Measurements from ENCODE around the gene LRRK1.
A peak's percentile ranks its signal among the peaks of the same experiment; 100 is the strongest.

LRRK1 gene

GRCh38 chr15:100998630-100999029 is 79.5 kb downstream of the LRRK1 start:
- Histone ChIP-seq H4K91ac (ENCODE audit: low read depth, low read length) (no peak overlapping the region), H3K79me2 (ENCODE audit: control insufficient read depth, insufficient read depth, low read length, poor library complexity) (no peaks in the 10 kb centered on the region), H2AK5ac (ENCODE audit: low read length) (no peak overlapping the region), H4K8ac (ENCODE audit: low read depth, low read length) (no peak overlapping the region), H2BK120ac (ENCODE audit: insufficient read depth, low read length, poor library complexity) (no peak overlapping the region), H3K27ac (ENCODE audit: low read depth, low read length) (no peak overlapping the region), H3K4me1 (ENCODE audit: control insufficient read depth in 1 of 2, insufficient read depth in 2 of 2, low read length in 2 of 2) (no peaks in the 10 kb centered on the region), H3K4ac (ENCODE audit: low read depth, low read length) (no peak overlapping the region), H3K27me3 (ENCODE audit: insufficient read depth, low read length) (no peaks in the 10 kb centered on the region), H3K4me2 (ENCODE audit: low read length) (no peak overlapping the region), H4K12ac (ENCODE audit: low read depth, low read length) (no peak overlapping the region), H3K4me3 (ENCODE audit: low read depth, low read length) (no peak overlapping the region), H3K9ac (ENCODE audit: low read length) (no peak overlapping the region), H3K36me3 (ENCODE audit: control insufficient read depth in 1 of 2, insufficient read depth in 2 of 2, low read length in 2 of 2) (no peaks in the 10 kb centered on the region), H3K18ac (ENCODE audit: low read length) (no peak overlapping the region), H3K23ac (ENCODE audit: low read length) (no peak overlapping the region), H2BK12ac (ENCODE audit: low read length) (no peak overlapping the region), H2BK5ac (ENCODE audit: low read depth, low read length, poor library complexity) (no peak overlapping the region), H3K9me3 (ENCODE audit: insufficient read depth, low read depth, low read length) (peaks cover 3% of the 10 kb centered on the region), H3K79me1 (ENCODE audit: low read length) (no peaks in the 10 kb centered on the region), H2AFZ (ENCODE audit: insufficient read depth, low read length, poor library complexity) (no peak overlapping the region), H3K14ac (ENCODE audit: low read length) (no peak overlapping the region)
- DNase-seq, result no peak
- no CpG with 5 or more reads among the region's 1 CpG for WGBS (ENCODE audit: extremely low coverage, insufficient coverage, insufficient read length)

GRCh38 chr15:100999369-100999768 is 80.2 kb downstream of the LRRK1 start:
- Histone ChIP-seq H4K91ac (ENCODE audit: low read depth, low read length) (no peak overlapping the region), H3K9ac (ENCODE audit: low read length) (no peak overlapping the region), H3K4ac (ENCODE audit: low read depth, low read length) (no peak overlapping the region), H4K12ac (ENCODE audit: low read depth, low read length) (no peak overlapping the region), H3K4me2 (ENCODE audit: low read length) (no peak overlapping the region), H3K9me3 (ENCODE audit: insufficient read depth, low read depth, low read length) (peaks cover 4% of the 10 kb centered on the region), H2BK5ac (ENCODE audit: low read depth, low read length, poor library complexity) (no peak overlapping the region), H2AFZ (ENCODE audit: insufficient read depth, low read length, poor library complexity) (no peak overlapping the region), H4K8ac (ENCODE audit: low read depth, low read length) (no peak overlapping the region), H3K79me2 (ENCODE audit: control insufficient read depth, insufficient read depth, low read length, poor library complexity) (no peaks in the 10 kb centered on the region), H3K36me3 (ENCODE audit: control insufficient read depth in 1 of 2, insufficient read depth in 2 of 2, low read length in 2 of 2) (no peaks in the 10 kb centered on the region), H3K79me1 (ENCODE audit: low read length) (no peaks in the 10 kb centered on the region), H2BK12ac (ENCODE audit: low read length) (no peak overlapping the region), H2AK5ac (ENCODE audit: low read length) (no peak overlapping the region), H2BK120ac (ENCODE audit: insufficient read depth, low read length, poor library complexity) (no peak overlapping the region), H3K27me3 (ENCODE audit: insufficient read depth, low read length) (no peaks in the 10 kb centered on the region), H3K27ac (ENCODE audit: low read depth, low read length) (no peak overlapping the region), H3K4me3 (ENCODE audit: low read depth, low read length) (no peak overlapping the region), H3K23ac (ENCODE audit: low read length) (no peak overlapping the region), H3K4me1 (ENCODE audit: control insufficient read depth in 1 of 2, insufficient read depth in 2 of 2, low read length in 2 of 2) (no peaks in the 10 kb centered on the region), H3K14ac (ENCODE audit: low read length) (no peak overlapping the region), H3K18ac (ENCODE audit: low read length) (no peak overlapping the region)
- peak in 1 of 2 donors; percentile 21 for DNase-seq
- no CpG with 5 or more reads among the region's 3 CpGs for WGBS (ENCODE audit: extremely low coverage, insufficient coverage, insufficient read length)

GRCh38 chr15:101000271-101000681 is 81.1 kb downstream of the LRRK1 start:
- Histone ChIP-seq H3K9me3 (ENCODE audit: insufficient read depth, low read depth, low read length) (peaks cover 4% of the 10 kb centered on the region), H3K4ac (ENCODE audit: low read depth, low read length) (no peak overlapping the region), H3K27me3 (ENCODE audit: insufficient read depth, low read length) (no peaks in the 10 kb centered on the region), H2AFZ (ENCODE audit: insufficient read depth, low read length, poor library complexity) (no peak overlapping the region), H3K4me3 (ENCODE audit: low read depth, low read length) (no peak overlapping the region), H3K18ac (ENCODE audit: low read length) (no peak overlapping the region), H2BK12ac (ENCODE audit: low read length) (no peak overlapping the region), H3K4me2 (ENCODE audit: low read length) (no peak overlapping the region), H3K27ac (ENCODE audit: low read depth, low read length) (no peak overlapping the region), H3K14ac (ENCODE audit: low read length) (no peak overlapping the region), H3K4me1 (ENCODE audit: control insufficient read depth in 1 of 2, insufficient read depth in 2 of 2, low read length in 2 of 2) (no peaks in the 10 kb centered on the region), H2BK120ac (ENCODE audit: insufficient read depth, low read length, poor library complexity) (no peak overlapping the region), H4K91ac (ENCODE audit: low read depth, low read length) (no peak overlapping the region), H2AK5ac (ENCODE audit: low read length) (no peak overlapping the region), H3K23ac (ENCODE audit: low read length) (no peak overlapping the region), H3K79me1 (ENCODE audit: low read length) (no peaks in the 10 kb centered on the region), H3K79me2 (ENCODE audit: control insufficient read depth, insufficient read depth, low read length, poor library complexity) (no peaks in the 10 kb centered on the region), H3K36me3 (ENCODE audit: control insufficient read depth in 1 of 2, insufficient read depth in 2 of 2, low read length in 2 of 2) (no peaks in the 10 kb centered on the region), H2BK5ac (ENCODE audit: low read depth, low read length, poor library complexity) (no peak overlapping the region), H4K12ac (ENCODE audit: low read depth, low read length) (no peak overlapping the region), H4K8ac (ENCODE audit: low read depth, low read length) (no peak overlapping the region), H3K9ac (ENCODE audit: low read length) (no peak overlapping the region)
- no CpG with 5 or more reads among the region's 5 CpGs for WGBS (ENCODE audit: extremely low coverage, insufficient coverage, insufficient read length)
- peak in 1 of 2 donors; percentile 28 for DNase-seq

- no peak overlapping the region for H2BK12ac ChIP-seq (ENCODE audit: low read length)
- no peaks in the 10 kb centered on the region for H3K79me1 ChIP-seq (ENCODE audit: low read length)
- H4K8ac ChIP-seq (ENCODE audit: low read depth, low read length), result no peak overlapping the region
- H4K12ac ChIP-seq (ENCODE audit: low read depth, low read length), result no peak overlapping the region
- H3K23ac ChIP-seq (ENCODE audit: low read length), result no peak overlapping the region
- no peak overlapping the region for H3K27ac ChIP-seq (ENCODE audit: low read depth, low read length)
- WGBS (ENCODE audit: extremely low coverage, insufficient coverage, insufficient read length), result no CpG with 5 or more reads among the region's 6 CpGs
- peaks cover 3% of the 10 kb centered on the region for H3K9me3 ChIP-seq (ENCODE audit: insufficient read depth, low read depth, low read length)
- no peaks in the 10 kb centered on the region for H3K27me3 ChIP-seq (ENCODE audit: insufficient read depth, low read length)
- H4K91ac ChIP-seq (ENCODE audit: low read depth, low read length), result no peak overlapping the region
- no peak overlapping the region for H2BK5ac ChIP-seq (ENCODE audit: low read depth, low read length, poor library complexity)
- H3K4me2 ChIP-seq (ENCODE audit: low read length), result no peak overlapping the region
- H2AK5ac ChIP-seq (ENCODE audit: low read length), result no peak overlapping the region
- H2AFZ ChIP-seq (ENCODE audit: insufficient read depth, low read length, poor library complexity), result no peak overlapping the region
- H3K79me2 ChIP-seq (ENCODE audit: control insufficient read depth, insufficient read depth, low read length, poor library complexity), result no peaks in the 10 kb centered on the region
- no peak overlapping the region for H3K4ac ChIP-seq (ENCODE audit: low read depth, low read length)
- no peaks in the 10 kb centered on the region for H3K36me3 ChIP-seq (ENCODE audit: control insufficient read depth in 1 of 2, insufficient read depth in 2 of 2, low read length in 2 of 2)
- H3K9ac ChIP-seq (ENCODE audit: low read length), result no peak overlapping the region
- no peaks in the 10 kb centered on the region for H3K4me1 ChIP-seq (ENCODE audit: control insufficient read depth in 1 of 2, insufficient read depth in 2 of 2, low read length in 2 of 2)
- H3K14ac ChIP-seq (ENCODE audit: low read length), result no peak overlapping the region
- DNase-seq, result no peak
- no peak overlapping the region for H2BK120ac ChIP-seq (ENCODE audit: insufficient read depth, low read length, poor library complexity)
- no peak overlapping the region for H3K4me3 ChIP-seq (ENCODE audit: low read depth, low read length)
- no peak overlapping the region for H3K18ac ChIP-seq (ENCODE audit: low read length)
Measured at GRCh38 chr15:101001056-101001455, 81.9 kb downstream of the LRRK1 start.

All from trophoblast cell (in vitro differentiated cells and primary cell).